Parathyroid adenoma (tissue), 2 donors: ENCODE results near the gene SUMO4.
A peak's percentile ranks its signal among the peaks of the same experiment; 100 is the strongest.

Experiments used
- H2AFZ ChIP-seq: fragments of 300-600 bp; sonication (generic); one replicate; pipeline ENCODE4 v1.7.0; 2017; ENCODE audit warnings: antibody characterized with exemption, mild to moderate bottlenecking
- H3K27ac ChIP-seq: fragments of 300-600 bp; sonication (generic); one replicate; pipeline ENCODE4 v1.7.0; 2017
- H3K27me3 ChIP-seq: fragments of 300-600 bp; sonication (generic); one replicate; pipeline ENCODE4 v1.7.0; 2017; ENCODE audit warnings: low read length; ENCODE audit not compliant: control insufficient read depth, insufficient read depth
- H3K36me3 ChIP-seq: fragments of 300-600 bp; sonication (generic); one replicate; pipeline ENCODE4 v1.7.0; 2017; ENCODE audit warnings: low read length; ENCODE audit not compliant: control insufficient read depth, insufficient read depth
- H3K4me1 ChIP-seq: fragments of 300-600 bp; sonication (generic); one replicate; pipeline ENCODE4 v1.7.0; 2017; ENCODE audit warnings: control low read depth
- H3K4me2 ChIP-seq: fragments of 300-600 bp; sonication (generic); one replicate; pipeline ENCODE4 v1.7.0; 2017; ENCODE audit warnings: low read length
- H3K4me3 ChIP-seq: fragments of 300-600 bp; sonication (generic); one replicate; pipeline ENCODE4 v1.7.0; 2017; ENCODE audit warnings: low read depth, low read length
- H3K79me2 ChIP-seq: fragments of 300-600 bp; sonication (generic); one replicate; pipeline ENCODE4 v1.7.0; 2017; ENCODE audit warnings: control low read depth
- H3K9ac ChIP-seq: fragments of 300-600 bp; sonication (generic); one replicate; pipeline ENCODE4 v1.7.0; 2017; ENCODE audit warnings: mild to moderate bottlenecking
- H3K9me3 ChIP-seq: fragments of 300-600 bp; sonication (generic); one replicate; pipeline ENCODE4 v1.7.0; 2017; ENCODE audit warnings: low read length; ENCODE audit not compliant: control insufficient read depth
- CTCF ChIP-seq: fragments of 300-600 bp; sonication (generic); IDR thresholded peaks from one replicate; pipeline ENCODE4 v1.7.0; 2017; ENCODE audit warnings: antibody characterized with exemption, mild to moderate bottlenecking
- donor health status: primary hyperparathyroidism.

The SUMO4 gene

GRCh38 chr6:149445573-149445972 is 45.5 kb downstream of the SUMO4 start:
- Histone ChIP-seq H3K27ac (no peak overlapping the region), H3K4me3 (no peak overlapping the region), H3K79me2 (no peaks in the 10 kb centered on the region), H3K9ac (no peak overlapping the region), H3K4me1 (no peaks in the 10 kb centered on the region), H3K27me3 (no peaks in the 10 kb centered on the region), H3K4me2 (no peak overlapping the region), H3K36me3 (no peaks in the 10 kb centered on the region), H2AFZ (no peak overlapping the region), H3K9me3 (no peaks in the 10 kb centered on the region)
- TF ChIP-seq CTCF, result no peak

- H2AFZ ChIP-seq, result no peak overlapping the region
- no peaks in the 10 kb centered on the region for H3K27me3 ChIP-seq
- H3K27ac ChIP-seq, result no peak overlapping the region
- H3K4me2 ChIP-seq, result no peak overlapping the region
- H3K9ac ChIP-seq, result no peak overlapping the region
- no peaks in the 10 kb centered on the region for H3K4me1 ChIP-seq
- no peaks in the 10 kb centered on the region for H3K36me3 ChIP-seq
- no peaks in the 10 kb centered on the region for H3K79me2 ChIP-seq
- H3K4me3 ChIP-seq, result no peak overlapping the region
- H3K9me3 ChIP-seq, result no peaks in the 10 kb centered on the region
- no peak for TF ChIP-seq CTCF
Measured at GRCh38 chr6:149446791-149447376, 46.8 kb downstream of the SUMO4 start.

GRCh38 chr6:149448821-149449453 is 48.9 kb downstream of the SUMO4 start:
- Histone ChIP-seq H3K4me3 (no peak overlapping the region), H3K27me3 (no peaks in the 10 kb centered on the region), H3K9me3 (no peaks in the 10 kb centered on the region), H3K27ac (no peak overlapping the region), H3K4me1 (peaks cover 5% of the 10 kb centered on the region), H3K4me2 (no peak overlapping the region), H3K9ac (no peak overlapping the region), H2AFZ (no peak overlapping the region), H3K36me3 (no peaks in the 10 kb centered on the region), H3K79me2 (no peaks in the 10 kb centered on the region)
- no peak for TF ChIP-seq CTCF

GRCh38 chr6:149449831-149450678 is 50.0 kb downstream of the SUMO4 start:
- Histone ChIP-seq H3K27me3 (no peaks in the 10 kb centered on the region), H3K4me1 (peaks cover 16% of the 10 kb centered on the region), H3K79me2 (no peaks in the 10 kb centered on the region), H2AFZ (peak overlapping the region; percentile 95), H3K27ac (no peak overlapping the region), H3K4me2 (peak overlapping the region; percentile 59), H3K36me3 (no peaks in the 10 kb centered on the region), H3K9ac (no peak overlapping the region), H3K9me3 (no peaks in the 10 kb centered on the region), H3K4me3 (peak overlapping the region; percentile 22)
- TF ChIP-seq CTCF, result no peak
